ENCODE measurements around the gene ATRNL1. TPM values are rescaled to one million over a fixed set of nuclear protein-coding genes. Genes with fewer than 3 reads are reported as not detected.
A peak's percentile ranks its signal among the peaks of the same experiment; 100 is the strongest.

ATRNL1 gene
- polyA plus RNA-seq, 3 donors: not detected

DNA sequence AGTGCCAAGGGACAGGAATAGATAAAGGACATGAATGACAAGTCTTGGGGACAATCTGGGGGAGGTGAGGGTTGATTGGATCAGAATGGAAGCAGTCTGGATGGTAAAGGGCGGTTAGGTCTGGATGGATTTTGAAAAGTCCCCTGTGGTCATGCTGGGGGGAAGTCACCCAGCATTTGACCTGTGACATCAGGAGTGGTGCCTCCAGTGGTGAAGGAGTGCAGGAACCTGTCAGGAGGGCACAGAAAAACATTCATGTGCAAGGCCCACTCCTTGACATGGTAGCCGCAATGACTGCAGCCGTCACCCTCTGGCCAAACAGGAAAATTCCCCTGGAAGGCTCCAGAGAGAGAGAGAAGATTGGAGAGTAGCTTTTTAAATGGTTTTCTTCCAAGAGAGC lies 875.1 kb downstream of the ATRNL1 start:
- H3K36me3 Mint-ChIP-seq: no peaks in the 10 kb centered on the region
- H3K79me2 ChIP-seq (ENCODE audit: insufficient read depth, low read length): no peaks in the 10 kb centered on the region
- peaks cover 0 to 4% (median 3%) of the 10 kb centered on the region in 3 donors for H3K27me3 Mint-ChIP-seq (ENCODE audit: low read depth in 3 of 3)
- intact Hi-C loops (cut with micrococcal nuclease): no loop called here
- H3K4me3 ChIP-seq (replicated peaks in 1 of 3; ENCODE audit: low read depth in 2 of 3, low read length in 3 of 3): no peak overlapping the region
- H2AFZ ChIP-seq (ENCODE audit: insufficient read depth, low read depth, low read length, poor library complexity, severe bottlenecking): no peak overlapping the region
- TF ChIP-seq, protein P1, sequence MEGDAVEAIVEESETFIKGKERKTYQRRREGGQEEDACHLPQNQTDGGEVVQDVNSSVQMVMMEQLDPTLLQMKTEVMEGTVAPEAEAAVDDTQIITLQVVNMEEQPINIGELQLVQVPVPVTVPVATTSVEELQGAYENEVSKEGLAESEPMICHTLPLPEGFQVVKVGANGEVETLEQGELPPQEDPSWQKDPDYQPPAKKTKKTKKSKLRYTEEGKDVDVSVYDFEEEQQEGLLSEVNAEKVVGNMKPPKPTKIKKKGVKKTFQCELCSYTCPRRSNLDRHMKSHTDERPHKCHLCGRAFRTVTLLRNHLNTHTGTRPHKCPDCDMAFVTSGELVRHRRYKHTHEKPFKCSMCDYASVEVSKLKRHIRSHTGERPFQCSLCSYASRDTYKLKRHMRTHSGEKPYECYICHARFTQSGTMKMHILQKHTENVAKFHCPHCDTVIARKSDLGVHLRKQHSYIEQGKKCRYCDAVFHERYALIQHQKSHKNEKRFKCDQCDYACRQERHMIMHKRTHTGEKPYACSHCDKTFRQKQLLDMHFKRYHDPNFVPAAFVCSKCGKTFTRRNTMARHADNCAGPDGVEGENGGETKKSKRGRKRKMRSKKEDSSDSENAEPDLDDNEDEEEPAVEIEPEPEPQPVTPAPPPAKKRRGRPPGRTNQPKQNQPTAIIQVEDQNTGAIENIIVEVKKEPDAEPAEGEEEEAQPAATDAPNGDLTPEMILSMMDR (IDR thresholded peaks at IDR 0.05): no peak
- no peak overlapping the region for H3K4me3 Mint-ChIP-seq
- H3K27me3 ChIP-seq (ENCODE audit: control insufficient read depth in 2 of 2, insufficient read depth in 2 of 2, low read length in 2 of 2): no peaks in the 10 kb centered on the region
- no peak overlapping the region for H3K27ac Mint-ChIP-seq
- H3K9me3 ChIP-seq (replicated peaks in 1 of 2; ENCODE audit: control insufficient read depth in 1 of 2, insufficient read depth in 1 of 2, low read length in 2 of 2): peaks cover 0 to 3% of the 10 kb centered on the region in 2 donors
- H3K4me2 ChIP-seq (replicated peaks; ENCODE audit: extremely low read depth, low read length, poor library complexity, severe bottlenecking): no peak overlapping the region
- H3K9me3 Mint-ChIP-seq: peaks cover 6 to 19% (median 8%) of the 10 kb centered on the region in 7 donors
- no peaks in the 10 kb centered on the region for H3K4me1 Mint-ChIP-seq
- no peaks in the 10 kb centered on the region for H3K4me1 ChIP-seq (ENCODE audit: control insufficient read depth in 1 of 2, insufficient read depth in 2 of 2, low read length in 2 of 2)
- H3K27ac ChIP-seq (ENCODE audit: low read depth in 1 of 2, low read length in 2 of 2): no peak overlapping the region
- H4K20me1 ChIP-seq (ENCODE audit: insufficient read depth, low read length): no peaks in the 10 kb centered on the region
- 90% methylated on average over 1 of the region's 3 CpGs for WGBS (ENCODE audit: insufficient coverage)
- no peaks in the 10 kb centered on the region for H3K36me3 ChIP-seq (replicated peaks in 1 of 2; ENCODE audit: control insufficient read depth in 1 of 2, insufficient read depth in 2 of 2, low read length in 2 of 2)
- no peak overlapping the region for H3K9ac ChIP-seq (ENCODE audit: insufficient read depth, low read length, poor library complexity, severe bottlenecking)
- DNase-seq: no peak

DNA sequence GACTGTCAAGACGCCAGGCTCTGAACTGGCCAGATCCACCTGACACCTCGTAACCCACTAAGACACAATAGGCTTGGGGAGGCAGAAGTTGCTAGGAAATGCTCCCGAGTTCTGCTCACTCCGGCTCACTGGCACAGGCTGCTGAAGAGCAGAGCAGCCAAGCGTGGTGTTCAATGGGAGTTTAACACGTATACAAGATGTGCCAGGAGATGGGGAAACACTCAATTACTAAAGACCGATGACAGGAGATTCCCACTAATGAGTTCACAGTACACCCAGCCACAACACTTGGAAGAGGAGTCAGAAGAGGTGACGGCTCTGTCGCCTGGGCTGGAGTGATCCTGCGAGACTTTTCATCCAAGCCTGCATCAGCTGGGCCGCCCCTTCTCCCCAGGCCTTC lies 876.4 kb downstream of the ATRNL1 start:
- Histone ChIP-seq H4K20me1 (ENCODE audit: insufficient read depth, low read length) (no peaks in the 10 kb centered on the region), H3K36me3 (replicated peaks in 1 of 2; ENCODE audit: control insufficient read depth in 1 of 2, insufficient read depth in 2 of 2, low read length in 2 of 2) (no peaks in the 10 kb centered on the region), H3K27ac (ENCODE audit: low read depth in 1 of 2, low read length in 2 of 2) (no peak overlapping the region), H2AFZ (ENCODE audit: insufficient read depth, low read depth, low read length, poor library complexity, severe bottlenecking) (no peak overlapping the region), H3K79me2 (ENCODE audit: insufficient read depth, low read length) (no peaks in the 10 kb centered on the region), H3K4me3 (replicated peaks in 1 of 3; ENCODE audit: low read depth in 2 of 3, low read length in 3 of 3) (no peak overlapping the region), H3K9me3 (replicated peaks in 1 of 2; ENCODE audit: control insufficient read depth in 1 of 2, insufficient read depth in 1 of 2, low read length in 2 of 2) (peaks cover 0 to 3% of the 10 kb centered on the region in 2 donors), H3K4me1 (ENCODE audit: control insufficient read depth in 1 of 2, insufficient read depth in 2 of 2, low read length in 2 of 2) (no peaks in the 10 kb centered on the region), H3K27me3 (ENCODE audit: control insufficient read depth in 2 of 2, insufficient read depth in 2 of 2, low read length in 2 of 2) (no peaks in the 10 kb centered on the region), H3K9ac (ENCODE audit: insufficient read depth, low read length, poor library complexity, severe bottlenecking) (no peak overlapping the region), H3K4me2 (replicated peaks; ENCODE audit: extremely low read depth, low read length, poor library complexity, severe bottlenecking) (no peak overlapping the region)
- Mint-ChIP-seq H3K27ac (peak overlapping the region in 1 of 7 donors; percentile 36), H3K36me3 (no peaks in the 10 kb centered on the region), H3K27me3 (ENCODE audit: low read depth in 3 of 3) (peaks cover 0 to 5% (median 3%) of the 10 kb centered on the region in 3 donors), H3K4me1 (no peaks in the 10 kb centered on the region), H3K4me3 (no peak overlapping the region), H3K9me3 (peaks cover 6 to 27% (median 9%) of the 10 kb centered on the region in 7 donors)
- WGBS (ENCODE audit: insufficient coverage): 76% methylated on average over 5 of the region's 11 CpGs
- DNase-seq: no peak
- TF ChIP-seq, protein P1 (IDR thresholded peaks at IDR 0.05): no peak
- intact Hi-C loops (cut with micrococcal nuclease): no loop called here

Data from CD14-positive monocyte (primary cell).